Superior temporal gyrus (tissue), 1 donor: ENCODE measurements around the gene LYPD6.

ENCODE experiments used
- DNase-seq: peaks from one replicate; pipeline ENCODE4 v3.0.0-alpha.2; 2016; ENCODE audit errors: extremely low spot score

Gene LYPD6

GRCh38 chr2:149507974-149508373 is 177.6 kb downstream of the LYPD6 start:
- no peak for DNase-seq

GRCh38 chr2:149513461-149513860 is 183.1 kb downstream of the LYPD6 start:
- no peak for DNase-seq
